Measurements from ENCODE around the gene DTX4.
A peak's percentile ranks its signal among the peaks of the same experiment; 100 is the strongest.

The DTX4 gene

GRCh38 chr11:59157433-59157832 is 14.5 kb upstream of the DTX4 start:
- TF ChIP-seq CTCF (IDR thresholded peaks at IDR 0.05), result no peak

- peak; percentile 81 for TF ChIP-seq CTCF (IDR thresholded peaks at IDR 0.05)
Measured at GRCh38 chr11:59158206-59159068, 13.5 kb upstream of the DTX4 start.

- TF ChIP-seq CTCF (IDR thresholded peaks at IDR 0.05), result no peak
Measured at GRCh38 chr11:59164028-59164427, 7.9 kb upstream of the DTX4 start.

- TF ChIP-seq CTCF (IDR thresholded peaks at IDR 0.05), result no peak
Measured at GRCh38 chr11:59172345-59173079, 580 bp downstream of the DTX4 start.

- no peak for TF ChIP-seq CTCF (IDR thresholded peaks at IDR 0.05)
Measured at GRCh38 chr11:59173080-59173963, 1.4 kb downstream of the DTX4 start.

GRCh38 chr11:59173964-59174663 is 2.2 kb downstream of the DTX4 start:
- no peak for TF ChIP-seq CTCF (IDR thresholded peaks at IDR 0.05)

- no peak for TF ChIP-seq CTCF (IDR thresholded peaks at IDR 0.05)
Measured at GRCh38 chr11:59174664-59175033, 2.7 kb downstream of the DTX4 start.
